GM06990 (cell line): ENCODE measurements around the gene KNTC1.
"Not testable (repeated sequence)": the region's sequence is repeated elsewhere in the genome, so short reads cannot be mapped to it uniquely, and the experiment has no call there.

Experiments used
- DNase-seq: peaks from one replicate; pipeline ENCODE4 v3.0.0-alpha.2; 2011; ENCODE audit not compliant: insufficient read length; ENCODE audit errors: extremely low read depth
- H3K27me3 ChIP-seq: replicated peaks from 2 replicates; pipeline ENCODE4 v1.6.0; 2011; ENCODE audit warnings: low read length; ENCODE audit not compliant: control insufficient read depth, insufficient read depth
- H3K36me3 ChIP-seq: 2 replicates; pipeline ENCODE4 v1.5.1; 2011; ENCODE audit warnings: low read length; ENCODE audit not compliant: control insufficient read depth, insufficient read depth
- H3K4me3 ChIP-seq: replicated peaks from 2 replicates; pipeline ENCODE4 v1.5.1; 2011; ENCODE audit warnings: low read depth, mild to moderate bottlenecking, control low read depth, low read length
- TF ChIP-seq, protein P1 (sequence below): IDR thresholded peaks from 2 replicates; pipeline ENCODE4 v1.5.1; 2011; ENCODE audit warnings: low read length, control low read depth, mild to moderate bottlenecking, inconsistent platforms; ENCODE audit not compliant: insufficient read depth, poor library complexity, severe bottlenecking

KNTC1 gene

GRCh38 chr12:122560138-122560537 is 33.1 kb downstream of the KNTC1 start:
- no peaks in the 10 kb centered on the region for H3K27me3 ChIP-seq
- H3K4me3 ChIP-seq, result no peak overlapping the region
- no peaks in the 10 kb centered on the region; the same call in 1 of the 2 replicates for H3K36me3 ChIP-seq
- TF ChIP-seq, protein P1, sequence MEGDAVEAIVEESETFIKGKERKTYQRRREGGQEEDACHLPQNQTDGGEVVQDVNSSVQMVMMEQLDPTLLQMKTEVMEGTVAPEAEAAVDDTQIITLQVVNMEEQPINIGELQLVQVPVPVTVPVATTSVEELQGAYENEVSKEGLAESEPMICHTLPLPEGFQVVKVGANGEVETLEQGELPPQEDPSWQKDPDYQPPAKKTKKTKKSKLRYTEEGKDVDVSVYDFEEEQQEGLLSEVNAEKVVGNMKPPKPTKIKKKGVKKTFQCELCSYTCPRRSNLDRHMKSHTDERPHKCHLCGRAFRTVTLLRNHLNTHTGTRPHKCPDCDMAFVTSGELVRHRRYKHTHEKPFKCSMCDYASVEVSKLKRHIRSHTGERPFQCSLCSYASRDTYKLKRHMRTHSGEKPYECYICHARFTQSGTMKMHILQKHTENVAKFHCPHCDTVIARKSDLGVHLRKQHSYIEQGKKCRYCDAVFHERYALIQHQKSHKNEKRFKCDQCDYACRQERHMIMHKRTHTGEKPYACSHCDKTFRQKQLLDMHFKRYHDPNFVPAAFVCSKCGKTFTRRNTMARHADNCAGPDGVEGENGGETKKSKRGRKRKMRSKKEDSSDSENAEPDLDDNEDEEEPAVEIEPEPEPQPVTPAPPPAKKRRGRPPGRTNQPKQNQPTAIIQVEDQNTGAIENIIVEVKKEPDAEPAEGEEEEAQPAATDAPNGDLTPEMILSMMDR, result no peak
- no peak for DNase-seq

DNA sequence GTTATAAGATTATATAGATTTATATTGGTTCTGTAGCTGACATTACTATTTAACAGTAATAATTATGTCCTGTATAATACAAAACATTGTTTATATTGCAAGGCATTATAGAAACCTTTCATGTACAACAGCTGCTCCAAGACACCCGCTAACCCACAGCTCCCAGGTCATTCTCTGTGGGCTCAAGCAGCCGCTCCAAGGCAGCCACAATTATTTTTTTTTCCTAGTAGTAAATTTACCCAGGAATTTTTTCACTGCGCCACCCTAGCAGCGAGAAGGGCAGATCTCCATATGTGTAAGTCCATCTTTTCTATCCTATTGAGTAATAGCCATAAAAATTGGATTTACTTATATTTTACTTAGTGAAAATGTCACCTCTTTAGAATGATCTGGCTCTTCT is 36.3 kb downstream of the KNTC1 start:
- Histone ChIP-seq H3K4me3 (no peak overlapping the region), H3K27me3 (no peaks in the 10 kb centered on the region), H3K36me3 (no peaks in the 10 kb centered on the region; the same call in 1 of the 2 replicates)
- DNase-seq, result no peak
- TF ChIP-seq, protein P1, result no peak

DNA sequence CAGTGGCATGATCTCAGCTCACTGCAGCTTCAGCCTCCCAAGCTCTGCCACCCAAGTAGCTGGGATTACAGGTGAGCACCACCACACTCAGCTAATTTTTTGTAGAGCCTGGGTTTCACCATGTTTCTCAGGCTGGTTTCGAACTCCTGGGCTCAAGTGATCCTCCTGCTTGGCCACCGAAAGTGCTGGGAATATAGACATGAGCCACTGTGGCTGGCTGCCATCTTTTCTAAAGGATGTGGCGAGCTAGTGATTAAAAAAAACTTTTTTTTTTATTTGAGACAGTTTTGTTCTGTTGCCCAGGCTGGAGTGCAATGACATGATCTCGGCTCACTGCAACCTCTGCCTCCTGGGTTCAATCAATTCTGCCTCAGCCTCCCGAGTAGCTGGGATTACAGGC is 39.8 kb downstream of the KNTC1 start:
- not testable (repeated sequence) for DNase-seq, H3K4me3 ChIP-seq, H3K36me3 ChIP-seq, H3K27me3 ChIP-seq

- no peak overlapping the region for H3K4me3 ChIP-seq
- DNase-seq, result no peak
- no peaks in the 10 kb centered on the region for H3K27me3 ChIP-seq
- peaks cover 2% of the 10 kb centered on the region for H3K36me3 ChIP-seq
- TF ChIP-seq, protein P1, result no peak
These were observed 42.2 kb downstream of the KNTC1 start for GRCh38 chr12:122569288-122569687.

DNA sequence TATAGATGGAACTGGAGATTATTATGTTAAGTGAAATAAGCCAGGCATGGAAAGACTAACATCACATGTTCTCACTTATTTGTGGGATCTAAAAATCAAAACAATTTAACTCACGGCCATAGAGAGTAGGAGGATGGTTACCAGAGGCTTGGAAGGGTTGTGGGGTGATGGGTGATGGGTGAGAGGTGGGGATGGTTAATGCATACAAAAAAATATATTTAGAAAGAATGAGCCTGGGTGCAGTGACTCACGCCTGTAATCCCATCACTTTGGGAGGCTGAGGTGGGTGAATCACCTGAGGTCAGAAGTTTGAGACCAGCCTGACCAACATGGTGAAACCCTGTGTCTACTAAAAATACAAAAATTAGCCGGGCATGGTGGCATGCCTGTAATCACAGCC is 43.0 kb downstream of the KNTC1 start:
- not testable (repeated sequence) for DNase-seq, H3K27me3 ChIP-seq, H3K36me3 ChIP-seq, H3K4me3 ChIP-seq

GRCh38 chr12:122571821-122572220 is 44.8 kb downstream of the KNTC1 start:
- TF ChIP-seq, protein P1, result no peak
- Histone ChIP-seq H3K4me3 (no peak overlapping the region), H3K36me3 (peaks cover 4% of the 10 kb centered on the region), H3K27me3 (no peaks in the 10 kb centered on the region)
- DNase-seq, result no peak

GRCh38 chr12:122583294-122583693 is 56.2 kb downstream of the KNTC1 start:
- not testable (repeated sequence) for DNase-seq, H3K4me3 ChIP-seq, H3K36me3 ChIP-seq, H3K27me3 ChIP-seq
